Esophagus muscularis mucosa (tissue), 4 donors: Measurements from ENCODE around the gene FOXF1.
A peak's percentile ranks its signal among the peaks of the same experiment; 100 is the strongest.

ENCODE experiments used
- CTCF ChIP-seq, 3 experiments: fragments of 200-600 bp in 2 of 3; fragments of 450-650 bp in 1 of 3; sonication (generic) in 2 of 3; IDR thresholded peaks; one replicate each; pipeline ENCODE4 v1.5.1; 2017 to 2019; ENCODE audit warnings: antibody characterized with exemption in 3 of 3, mild to moderate bottlenecking in 2 of 3, moderate library complexity in 1 of 3
- EP300 ChIP-seq: sonication (generic); formaldehyde crosslinking; IDR thresholded peaks from one replicate; pipeline ENCODE4 v1.6.1; 2017; ENCODE audit warnings: antibody characterized with exemption
- POLR2A ChIP-seq: fragments of 450-650 bp; IDR thresholded peaks from one replicate; pipeline ENCODE4 v1.6.1; 2017; ENCODE audit warnings: antibody characterized with exemption, moderate library complexity, mild to moderate bottlenecking, low read depth
- POLR2AphosphoS5 ChIP-seq, 2 donors: sonication (generic); formaldehyde crosslinking; IDR thresholded peaks; one replicate each; pipeline ENCODE4 v1.6.1; 2017; ENCODE audit warnings: antibody characterized with exemption in 2 of 2

GRCh38 chr16:86492961-86493629 is 17.2 kb upstream of the FOXF1 start:
- TF ChIP-seq POLR2A = no peak
- TF ChIP-seq CTCF (IDR thresholded peaks at IDR 0.05) = no peak
- TF ChIP-seq POLR2AphosphoS5 (IDR thresholded peaks at IDR 0.05) = peak in 1 of 2 donors; percentile 75
- no peak for TF ChIP-seq EP300
